ENCODE measurements around the gene KIF19.

DNA sequence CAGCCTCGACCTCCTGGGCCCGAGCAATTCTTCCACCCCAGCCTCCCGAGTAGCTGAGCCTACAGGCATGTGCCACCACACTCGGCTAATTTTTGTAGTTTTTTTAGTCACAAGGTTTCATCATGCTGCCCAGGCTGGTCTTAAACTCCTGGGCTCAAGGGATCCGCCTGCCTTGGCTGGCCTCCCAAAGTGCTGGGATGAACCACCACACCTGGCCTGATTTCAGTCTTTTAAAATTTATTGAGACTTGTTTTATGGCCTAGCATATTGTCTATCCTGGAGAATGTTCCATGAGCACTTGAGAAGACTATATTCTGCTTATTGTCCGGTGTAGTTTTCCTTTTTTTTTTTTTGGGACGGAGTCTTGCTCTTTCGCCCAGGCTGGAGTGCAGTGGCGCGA, 33.5 kb upstream of the KIF19 start:
- TF ChIP-seq ZNF70 (CRISPR knock-in tag; IDR thresholded peaks at IDR 0.05): no peak
- TF ChIP-seq ARNTL (CRISPR knock-in tag; IDR thresholded peaks at IDR 0.05; ENCODE audit: borderline replicate concordance, low read depth): no peak
- TF ChIP-seq, protein P1, sequence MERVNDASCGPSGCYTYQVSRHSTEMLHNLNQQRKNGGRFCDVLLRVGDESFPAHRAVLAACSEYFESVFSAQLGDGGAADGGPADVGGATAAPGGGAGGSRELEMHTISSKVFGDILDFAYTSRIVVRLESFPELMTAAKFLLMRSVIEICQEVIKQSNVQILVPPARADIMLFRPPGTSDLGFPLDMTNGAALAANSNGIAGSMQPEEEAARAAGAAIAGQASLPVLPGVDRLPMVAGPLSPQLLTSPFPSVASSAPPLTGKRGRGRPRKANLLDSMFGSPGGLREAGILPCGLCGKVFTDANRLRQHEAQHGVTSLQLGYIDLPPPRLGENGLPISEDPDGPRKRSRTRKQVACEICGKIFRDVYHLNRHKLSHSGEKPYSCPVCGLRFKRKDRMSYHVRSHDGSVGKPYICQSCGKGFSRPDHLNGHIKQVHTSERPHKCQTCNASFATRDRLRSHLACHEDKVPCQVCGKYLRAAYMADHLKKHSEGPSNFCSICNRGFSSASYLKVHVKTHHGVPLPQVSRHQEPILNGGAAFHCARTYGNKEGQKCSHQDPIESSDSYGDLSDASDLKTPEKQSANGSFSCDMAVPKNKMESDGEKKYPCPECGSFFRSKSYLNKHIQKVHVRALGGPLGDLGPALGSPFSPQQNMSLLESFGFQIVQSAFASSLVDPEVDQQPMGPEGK (CRISPR knock-in tag; IDR thresholded peaks at IDR 0.05; ENCODE audit: borderline replicate concordance): no peak
- no peak for TF ChIP-seq ZFP30 (CRISPR knock-in tag; IDR thresholded peaks at IDR 0.05)
- TF ChIP-seq, protein P2, sequence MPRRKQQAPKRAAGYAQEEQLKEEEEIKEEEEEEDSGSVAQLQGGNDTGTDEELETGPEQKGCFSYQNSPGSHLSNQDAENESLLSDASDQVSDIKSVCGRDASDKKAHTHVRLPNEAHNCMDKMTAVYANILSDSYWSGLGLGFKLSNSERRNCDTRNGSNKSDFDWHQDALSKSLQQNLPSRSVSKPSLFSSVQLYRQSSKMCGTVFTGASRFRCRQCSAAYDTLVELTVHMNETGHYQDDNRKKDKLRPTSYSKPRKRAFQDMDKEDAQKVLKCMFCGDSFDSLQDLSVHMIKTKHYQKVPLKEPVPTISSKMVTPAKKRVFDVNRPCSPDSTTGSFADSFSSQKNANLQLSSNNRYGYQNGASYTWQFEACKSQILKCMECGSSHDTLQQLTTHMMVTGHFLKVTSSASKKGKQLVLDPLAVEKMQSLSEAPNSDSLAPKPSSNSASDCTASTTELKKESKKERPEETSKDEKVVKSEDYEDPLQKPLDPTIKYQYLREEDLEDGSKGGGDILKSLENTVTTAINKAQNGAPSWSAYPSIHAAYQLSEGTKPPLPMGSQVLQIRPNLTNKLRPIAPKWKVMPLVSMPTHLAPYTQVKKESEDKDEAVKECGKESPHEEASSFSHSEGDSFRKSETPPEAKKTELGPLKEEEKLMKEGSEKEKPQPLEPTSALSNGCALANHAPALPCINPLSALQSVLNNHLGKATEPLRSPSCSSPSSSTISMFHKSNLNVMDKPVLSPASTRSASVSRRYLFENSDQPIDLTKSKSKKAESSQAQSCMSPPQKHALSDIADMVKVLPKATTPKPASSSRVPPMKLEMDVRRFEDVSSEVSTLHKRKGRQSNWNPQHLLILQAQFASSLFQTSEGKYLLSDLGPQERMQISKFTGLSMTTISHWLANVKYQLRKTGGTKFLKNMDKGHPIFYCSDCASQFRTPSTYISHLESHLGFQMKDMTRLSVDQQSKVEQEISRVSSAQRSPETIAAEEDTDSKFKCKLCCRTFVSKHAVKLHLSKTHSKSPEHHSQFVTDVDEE (CRISPR knock-in tag; IDR thresholded peaks at IDR 0.05): no peak
- TF ChIP-seq ZFP3 (CRISPR knock-in tag; IDR thresholded peaks at IDR 0.05): no peak
